ENCODE data around the gene RNPEPL1.

The RNPEPL1 gene

GRCh38 chr2:240591226-240591625, 22.9 kb downstream of the RNPEPL1 start:
- DNase-seq (ENCODE audit: low spot score) = no peak

DNA sequence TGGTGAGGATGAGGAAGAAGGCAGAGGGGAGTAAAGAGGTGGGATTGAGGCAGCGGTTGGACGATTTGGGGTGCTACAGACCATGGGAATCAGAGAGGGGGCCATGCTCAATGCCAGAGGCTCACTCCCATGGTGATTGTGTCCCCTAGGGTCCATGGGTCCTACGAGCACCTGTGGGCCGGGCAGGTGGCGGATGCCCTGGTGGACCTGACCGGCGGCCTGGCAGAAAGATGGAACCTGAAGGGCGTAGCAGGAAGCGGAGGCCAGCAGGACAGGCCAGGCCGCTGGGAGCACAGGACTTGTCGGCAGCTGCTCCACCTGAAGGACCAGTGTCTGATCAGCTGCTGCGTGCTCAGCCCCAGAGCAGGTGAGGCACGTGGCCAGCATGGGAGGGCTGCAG, 23.5 kb downstream of the RNPEPL1 start:
- no peak for DNase-seq (ENCODE audit: low spot score)

- DNase-seq (ENCODE audit: low spot score) = no peak
Measured at GRCh38 chr2:240593026-240593702, 24.9 kb downstream of the RNPEPL1 start.

DNA sequence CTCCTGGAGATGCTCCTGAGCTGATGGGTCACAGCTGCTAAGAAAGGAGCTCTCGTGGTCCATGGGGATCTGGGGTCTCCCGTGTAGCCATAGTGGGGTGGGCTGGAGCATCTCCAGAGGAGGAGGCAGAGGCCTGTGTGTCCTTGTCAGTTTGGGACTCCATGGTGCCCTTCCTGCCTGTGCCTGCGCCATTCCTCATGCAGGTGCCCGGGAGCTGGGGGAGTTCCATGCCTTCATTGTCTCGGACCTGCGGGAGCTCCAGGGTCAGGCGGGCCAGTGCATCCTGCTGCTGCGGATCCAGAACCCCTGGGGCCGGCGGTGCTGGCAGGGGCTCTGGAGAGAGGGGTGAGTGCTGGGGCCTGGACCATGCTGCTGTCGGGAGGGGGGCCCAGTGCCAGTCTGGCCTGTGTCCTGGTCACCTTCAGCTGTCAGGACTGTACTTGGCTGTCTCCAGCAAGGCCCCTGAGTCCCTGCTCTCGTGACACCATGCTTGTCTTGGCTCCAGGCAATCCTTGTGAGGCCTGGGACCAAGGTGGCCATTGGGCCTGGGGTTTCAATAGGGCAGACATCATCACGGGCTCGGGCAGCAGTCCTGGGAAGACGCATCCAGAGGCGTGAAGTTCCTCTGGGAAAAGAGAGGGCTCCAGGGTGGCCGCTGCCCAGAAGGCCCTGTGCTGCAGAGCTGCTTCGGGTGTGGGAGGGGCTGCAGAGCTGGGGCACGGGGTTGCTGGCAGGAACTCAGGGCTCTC, 25.6 kb downstream of the RNPEPL1 start:
- no peak for DNase-seq (ENCODE audit: low spot score)

DNA sequence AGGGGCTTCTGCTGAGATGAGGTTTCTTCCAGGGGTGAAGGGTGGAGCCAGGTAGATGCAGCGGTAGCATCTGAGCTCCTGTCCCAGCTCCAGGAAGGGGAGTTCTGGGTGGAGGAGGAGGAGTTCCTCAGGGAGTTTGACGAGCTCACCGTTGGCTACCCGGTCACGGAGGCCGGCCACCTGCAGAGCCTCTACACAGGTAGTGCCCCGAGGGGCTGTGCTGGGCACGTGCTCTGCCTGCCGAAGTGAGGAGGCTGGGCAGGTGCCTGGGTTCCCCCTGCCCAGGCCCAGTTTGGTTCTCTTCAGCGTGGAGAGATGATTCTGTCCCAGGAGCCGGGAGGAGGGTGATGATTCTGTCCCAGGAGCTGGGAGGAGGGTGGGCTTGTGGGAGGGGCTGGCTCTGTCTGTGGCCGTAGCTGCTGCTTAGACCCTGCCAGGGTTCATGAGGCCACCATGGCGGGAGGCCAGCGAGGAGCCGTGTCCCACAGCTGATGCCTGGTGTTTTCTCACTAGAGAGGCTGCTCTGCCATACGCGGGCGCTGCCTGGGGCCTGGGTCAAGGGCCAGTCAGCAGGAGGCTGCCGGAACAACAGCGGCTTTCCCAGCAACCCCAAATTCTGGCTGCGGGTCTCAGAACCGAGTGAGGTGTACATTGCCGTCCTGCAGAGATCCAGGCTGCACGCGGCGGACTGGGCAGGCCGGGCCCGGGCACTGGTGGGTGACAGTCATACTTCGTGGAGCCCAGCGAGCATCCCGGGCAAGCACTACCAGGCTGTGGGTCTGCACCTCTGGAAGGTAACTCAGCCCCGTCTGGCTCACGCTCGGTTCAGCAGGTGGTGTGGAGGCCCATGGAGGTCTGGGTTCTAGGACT, 26.5 kb downstream of the RNPEPL1 start:
- DNase-seq (ENCODE audit: low spot score) = no peak

GRCh38 chr2:240595381-240596079, 27.2 kb downstream of the RNPEPL1 start:
- no peak for DNase-seq (ENCODE audit: low spot score)

DNA sequence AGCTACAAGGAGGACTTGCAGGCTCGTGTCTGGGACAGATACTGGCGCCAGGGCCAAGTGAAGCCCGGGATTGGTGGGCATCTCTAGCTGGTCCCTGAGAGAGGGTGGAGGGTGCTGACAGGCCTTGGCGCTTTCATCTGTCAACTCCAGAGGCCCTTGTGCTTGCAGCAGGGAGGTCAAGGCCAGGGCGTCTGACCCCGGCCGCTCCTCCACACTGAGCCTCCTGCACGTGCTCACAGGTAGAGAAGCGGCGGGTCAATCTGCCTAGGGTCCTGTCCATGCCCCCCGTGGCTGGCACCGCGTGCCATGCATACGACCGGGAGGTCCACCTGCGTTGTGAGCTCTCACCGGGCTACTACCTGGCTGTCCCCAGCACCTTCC, 27.8 kb downstream of the RNPEPL1 start:
- DNase-seq (ENCODE audit: low spot score) = no peak

DNA sequence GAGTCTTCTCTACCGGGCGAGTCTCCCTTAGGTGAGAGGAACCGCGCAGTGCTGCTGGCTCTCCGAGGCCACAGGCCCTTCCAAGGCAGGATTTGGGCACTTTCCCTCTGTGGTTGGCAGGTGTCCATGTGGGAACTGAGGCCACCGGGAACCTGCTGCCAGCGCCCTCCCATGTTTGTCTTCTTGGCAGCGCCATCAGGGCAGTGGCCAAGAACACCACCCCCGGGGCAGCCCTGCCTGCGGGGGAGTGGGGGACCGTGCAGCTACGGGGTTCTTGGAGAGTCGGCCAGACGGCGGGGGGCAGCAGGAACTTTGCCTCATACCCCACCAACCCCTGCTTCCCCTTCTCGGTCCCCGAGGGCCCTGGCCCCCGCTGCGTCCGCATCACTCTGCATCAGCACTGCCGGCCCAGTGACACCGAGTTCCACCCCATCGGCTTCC, 28.2 kb downstream of the RNPEPL1 start:
- DNase-seq (ENCODE audit: low spot score) = no peak

GRCh38 chr2:240597054-240597418, 28.8 kb downstream of the RNPEPL1 start:
- no peak for DNase-seq (ENCODE audit: low spot score)

DNA sequence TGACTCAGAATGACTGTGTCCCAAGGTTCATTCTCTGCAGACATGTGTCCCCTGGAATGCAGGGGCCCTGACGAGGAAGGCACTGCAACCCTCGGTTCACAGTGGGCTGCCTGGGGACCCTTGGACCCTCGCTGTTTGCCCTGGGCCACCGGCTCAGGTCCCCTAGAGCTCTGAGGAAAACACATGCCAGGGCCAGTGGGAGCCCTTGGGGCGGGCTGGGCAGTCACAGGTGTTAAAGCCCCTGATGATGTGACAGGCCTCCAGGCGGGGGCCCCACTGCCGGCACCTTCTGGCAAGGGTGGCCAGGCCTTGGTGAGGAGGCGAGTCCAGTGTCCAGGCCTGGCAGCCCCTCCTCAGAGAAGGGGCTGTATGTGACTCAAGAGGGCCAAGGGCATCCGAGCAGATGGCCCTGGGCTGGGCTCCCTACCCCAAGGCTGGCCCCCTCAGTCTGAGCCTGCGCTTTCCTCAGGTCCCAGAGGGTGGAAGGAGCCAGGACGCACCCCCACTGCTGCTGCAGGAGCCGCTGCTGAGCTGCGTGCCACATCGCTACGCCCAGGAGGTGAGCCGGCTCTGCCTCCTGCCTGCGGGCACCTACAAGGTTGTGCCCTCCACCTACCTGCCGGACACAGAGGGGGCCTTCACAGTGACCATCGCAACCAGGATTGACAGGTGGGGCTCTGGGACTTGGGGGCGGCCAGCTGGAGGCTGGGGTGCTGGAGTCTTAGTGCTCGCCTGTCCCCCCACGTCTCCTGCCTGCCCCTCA, 29.3 kb downstream of the RNPEPL1 start:
- no peak for DNase-seq (ENCODE audit: low spot score)

- no peak for DNase-seq (ENCODE audit: low spot score)
Measured at GRCh38 chr2:240598311-240598911, 30.1 kb downstream of the RNPEPL1 start.

GRCh38 chr2:240599141-240599583, 30.9 kb downstream of the RNPEPL1 start:
- DNase-seq (ENCODE audit: low spot score) = no peak

GRCh38 chr2:240600451-240600961, 32.2 kb downstream of the RNPEPL1 start:
- no peak for DNase-seq (ENCODE audit: low spot score)

DNA sequence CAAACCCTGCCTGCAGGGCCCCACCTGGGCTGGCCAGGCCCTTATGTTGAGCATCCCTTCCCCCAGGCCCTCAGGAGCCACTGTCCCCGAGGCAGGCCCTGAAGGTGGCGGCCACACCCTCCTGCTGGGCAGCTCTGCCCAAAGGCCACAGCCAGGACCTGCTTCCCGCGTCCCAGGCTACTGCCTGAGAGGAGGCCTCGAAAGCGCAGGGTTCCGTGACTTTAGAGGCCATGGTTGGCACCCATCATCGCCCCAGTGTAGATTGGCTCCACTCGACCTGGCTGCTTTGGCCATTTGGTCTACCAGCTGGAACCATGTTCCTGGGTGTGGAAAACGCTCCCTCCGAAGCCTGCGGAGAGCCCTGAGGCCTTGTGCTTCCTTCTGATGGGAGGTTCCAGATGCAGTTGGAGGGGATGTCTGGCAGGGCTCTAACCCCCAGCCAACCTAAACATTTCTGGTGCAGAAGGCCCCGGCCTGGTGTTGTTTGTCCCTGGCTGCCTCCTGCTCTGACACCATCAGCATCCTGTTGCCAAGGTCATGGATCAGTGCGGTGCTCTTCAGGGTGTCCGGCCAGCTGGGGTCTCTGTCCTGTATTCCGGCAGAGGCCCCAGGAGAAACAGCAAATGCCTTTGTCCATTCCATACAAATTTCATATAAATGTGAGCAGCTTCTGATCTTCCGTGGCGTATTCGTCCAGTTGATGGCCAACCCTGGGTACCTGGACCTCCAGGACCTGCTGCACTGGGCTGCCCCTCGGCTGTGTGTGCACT, 33.0 kb downstream of the RNPEPL1 start:
- no peak for DNase-seq (ENCODE audit: low spot score)

DNA sequence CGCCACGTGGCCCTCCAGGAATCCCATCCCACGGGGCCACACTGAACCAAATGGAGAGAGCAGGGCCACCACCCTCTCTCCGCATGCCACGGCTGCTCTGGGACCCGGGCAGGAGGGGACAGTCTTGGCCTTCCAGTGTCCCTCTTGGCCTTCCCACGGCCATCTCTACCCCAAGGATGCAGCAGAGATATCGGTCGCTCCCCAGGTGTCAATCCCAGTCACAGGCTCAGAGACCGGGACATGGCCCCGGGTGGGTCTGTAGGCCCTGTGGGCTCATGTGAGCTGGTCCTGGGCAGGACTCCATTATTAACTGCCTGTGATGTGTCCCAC, 33.5 kb downstream of the RNPEPL1 start:
- no peak for DNase-seq (ENCODE audit: low spot score)

GRCh38 chr2:240602266-240603050, 34.2 kb downstream of the RNPEPL1 start:
- no peak for DNase-seq (ENCODE audit: low spot score)

GRCh38 chr2:240603081-240603835, 35.0 kb downstream of the RNPEPL1 start:
- DNase-seq (ENCODE audit: low spot score) = no peak

- DNase-seq (ENCODE audit: low spot score) = no peak
Measured at GRCh38 chr2:240603846-240604245, 35.6 kb downstream of the RNPEPL1 start.
